GM12878 (cell line): ENCODE measurements around the gene GLB1L3. TPM values are rescaled to one million over a fixed set of nuclear protein-coding genes. Genes with fewer than 3 reads are reported as not detected.

Experiments used
- ATAC-seq: fragments of 200-7000 bp; cut with Tn5 transposase; 3 replicates; pipeline ENCODE4 v1.9.1; 2020; ENCODE audit warnings: mild to moderate bottlenecking, moderate library complexity
- BruUV-seq: library from RNA; stranded (reverse); fragments of 400-500 nt; replicated peaks from 2 replicates; lab custom pipeline; 2021; lab: Mats Ljungman, UMichigan
- CTCF ChIA-PET: fragments of 300-600 bp; sonication (Branson Sonifier 250); formaldehyde crosslinking; extraction: SDS; loops from one replicate; lab custom pipeline; 2021; ENCODE audit warnings: inconsistent platforms; lab: Yijun Ruan, JAX
- POLR2A ChIA-PET: fragments of 350-600 bp; formaldehyde crosslinking; extraction: SDS; loops from one replicate; lab custom pipeline; 2021; ENCODE audit warnings: inconsistent platforms; lab: Charles Lee
- RAD21 ChIA-PET: fragments of 300-600 bp; sonication (Branson Sonifier 250); formaldehyde crosslinking; loops from one replicate; lab custom pipeline; 2023; ENCODE audit warnings: antibody characterized with exemption; ENCODE audit not compliant: unreplicated experiment; lab: Charles Lee
- SMC1A ChIA-PET: fragments of 300-600 bp; sonication (Branson Sonifier 250); formaldehyde crosslinking; loops from one replicate; lab custom pipeline; 2023; ENCODE audit not compliant: unreplicated experiment, uncharacterized antibody; lab: Charles Lee
- DNase-seq: peaks from one replicate; pipeline ENCODE4 v3.0.0-alpha.2; 2011; ENCODE audit warnings: low read depth, low spot score
- FAIRE-seq: peaks from 3 replicates; lab custom pipeline; 2011; peaks lifted over from hg19 to GRCh38; lab: Jason Lieb, UNC
- H2AFZ ChIP-seq: 2 replicates; pipeline ENCODE4 v1.6.0; 2011; ENCODE audit warnings: low read depth, low read length, control low read depth; ENCODE audit not compliant: control insufficient read depth
- H3K27ac ChIP-seq: 2 replicates; pipeline ENCODE4 v1.5.1; 2011; ENCODE audit warnings: control low read depth; ENCODE audit not compliant: control insufficient read depth, insufficient read depth
- H3K27me3 ChIP-seq, 2 experiments: replicated peaks in 1 of 2; 2 replicates each; pipeline versions ENCODE4 v1.6.0 to v1.6.1; 2011; ENCODE audit warnings: low read length in 1 of 2; ENCODE audit not compliant: control insufficient read depth in 2 of 2, insufficient read depth in 2 of 2
- H3K36me3 ChIP-seq, 2 experiments: 2 replicates each; pipeline ENCODE4 v1.5.1; 2011; ENCODE audit warnings: low read length in 1 of 2; ENCODE audit not compliant: control insufficient read depth in 2 of 2, insufficient read depth in 2 of 2
- H3K4me1 ChIP-seq: 2 replicates; pipeline ENCODE4 v1.6.1; 2011; ENCODE audit warnings: mild to moderate bottlenecking, low read length, moderate library complexity, mixed read lengths; ENCODE audit not compliant: control insufficient read depth, insufficient read depth
- H3K4me2 ChIP-seq: 2 replicates; pipeline ENCODE4 v1.6.0; 2011; ENCODE audit warnings: control low read depth; ENCODE audit not compliant: control insufficient read depth, insufficient read depth
- H3K4me3 ChIP-seq: fragments of 200-600 bp; sonication (generic); 2 replicates; pipeline ENCODE4 v1.5.1; 2016
- H3K79me2 ChIP-seq: 2 replicates; pipeline ENCODE4 v1.6.0; 2011; ENCODE audit warnings: low read length; ENCODE audit not compliant: control insufficient read depth, insufficient read depth
- H3K9ac ChIP-seq: 2 replicates; pipeline ENCODE4 v1.8.0; 2011; ENCODE audit warnings: low read length, control low read depth, mixed read lengths; ENCODE audit not compliant: control insufficient read depth, insufficient read depth
- H3K9me3 ChIP-seq: replicated peaks from 3 replicates; pipeline ENCODE4 v1.5.1; 2011; ENCODE audit warnings: mild to moderate bottlenecking, low read length; ENCODE audit not compliant: control insufficient read depth, insufficient read depth
- H4K20me1 ChIP-seq: 2 replicates; pipeline ENCODE4 v1.6.0; 2011; ENCODE audit not compliant: control insufficient read depth, insufficient read depth
- ATF2 ChIP-seq: IDR thresholded peaks from 2 replicates; pipeline ENCODE4 v1.6.1; 2012; ENCODE audit warnings: low read length, inconsistent platforms
- ATF3 ChIP-seq: IDR thresholded peaks from 2 replicates; pipeline ENCODE4 v1.6.1; 2011; ENCODE audit warnings: low read depth, mild to moderate bottlenecking, low read length, moderate library complexity, borderline replicate concordance; ENCODE audit errors: extremely low read depth
- BMI1 ChIP-seq: fragments of 450-650 bp; IDR thresholded peaks from 2 replicates; pipeline ENCODE4 v1.6.1; 2016; ENCODE audit warnings: mild to moderate bottlenecking, moderate library complexity, borderline replicate concordance
- CBFB ChIP-seq: IDR thresholded peaks from 2 replicates; pipeline ENCODE4 v1.6.1; 2016; ENCODE audit warnings: antibody characterized with exemption, low read depth
- CTCF ChIP-seq, 3 experiments: IDR thresholded peaks in 2 of 3; conservative IDR thresholded peaks in 1 of 3; 2 replicates each; pipeline ENCODE4 v1.5.1; 2011; ENCODE audit warnings: low read depth in 3 of 3, low read length in 3 of 3, mild to moderate bottlenecking in 3 of 3, control low read depth in 2 of 3, moderate library complexity in 2 of 3, inconsistent platforms in 1 of 3, mixed read lengths in 1 of 3; ENCODE audit not compliant: control insufficient read depth in 2 of 3, insufficient read depth in 1 of 3; ENCODE audit errors: extremely low read depth in 1 of 3
- ELK1 ChIP-seq: IDR thresholded peaks from 2 replicates; pipeline ENCODE4 v1.6.1; 2012; ENCODE audit warnings: low read depth, low read length, improper control_type of control experiment
- ESRRA ChIP-seq: IDR thresholded peaks from 2 replicates; pipeline ENCODE4 v1.6.1; 2012; ENCODE audit warnings: mild to moderate bottlenecking, low read length, improper control_type of control experiment
- FOXM1 ChIP-seq: IDR thresholded peaks from 2 replicates; pipeline ENCODE4 v1.6.1; 2012; ENCODE audit warnings: low read depth, mild to moderate bottlenecking, inconsistent platforms, low read length, moderate library complexity
- HDAC2 ChIP-seq: fragments of 200-600 bp; sonication (generic); IDR thresholded peaks from 2 replicates; pipeline ENCODE4 v1.6.1; 2017
- KAT2A ChIP-seq: conservative IDR thresholded peaks from 2 replicates; pipeline ENCODE4 v1.6.1; 2011; ENCODE audit warnings: low read depth, low read length; ENCODE audit not compliant: control insufficient read depth
- SREBF2 ChIP-seq: IDR thresholded peaks from 2 replicates; pipeline ENCODE4 v1.6.1; 2012; ENCODE audit warnings: mild to moderate bottlenecking, low read length
- SRF ChIP-seq, 2 experiments: IDR thresholded peaks; 2 replicates each; pipeline ENCODE4 v1.6.1; 2011; ENCODE audit warnings: low read depth in 2 of 2, low read length in 2 of 2, mild to moderate bottlenecking in 1 of 2, moderate library complexity in 1 of 2
- ZNF207 ChIP-seq: fragments of 450-650 bp; IDR thresholded peaks from 2 replicates; pipeline ENCODE4 v1.6.1; 2014; ENCODE audit warnings: antibody characterized with exemption, mild to moderate bottlenecking, borderline replicate concordance
- WGBS: methylation state at CpG from one replicate; pipeline ENCODE4 v1.1.6; 2016; ENCODE audit warnings: low lambda C conversion rate; ENCODE audit not compliant: insufficient replicate concordance, insufficient coverage; ENCODE audit errors: missing lambda C conversion rate; 5-methylcytosine and 5-hydroxymethylcytosine counted together
- in situ Hi-C: fragments of 300-500 bp; cut with MboI; formaldehyde crosslinking; loops from 9 replicates; pipeline ENCODE4 v1.14.3; 2018; ENCODE audit warnings: mixed read lengths
- intact Hi-C: fragments of 100-400 bp; cut with micrococcal nuclease; formaldehyde crosslinking; loops from one replicate; pipeline ENCODE4 v1.14.2; 2022; ENCODE audit not compliant: unreplicated experiment
- polyA plus RNA-seq, 11 experiments: library from polyadenylated mRNA; depleted of rRNA in 4 of 11; unstranded in 6 of 11; stranded (reverse) in 5 of 11; fragments of >200 nt; fragmentation: Nextera tagmentation in 4 of 11; fragmentation: Illumina TruSeq in 1 of 11; extraction: Ambion mirVana in 4 of 11; extraction: Trizol in 1 of 11; gene quantifications; 1 replicate in 1 of 11; 2 replicates in 10 of 11; pipeline versions ENCODE4 v1.2.1 to v1.2.3, GENCODE V29; 2011 to 2016; ENCODE audit warnings: inconsistent platforms in 2 of 11, missing spikeins in 2 of 11, low read depth in 1 of 11
- total RNA-seq, 4 experiments: library from RNA; depleted of rRNA in 3 of 4; stranded (reverse); fragments of >200 nt in 3 of 4; fragmentation: Illumina TruSeq in 1 of 4; extraction: Trizol in 1 of 4; gene quantifications; 2 replicates each; pipeline versions ENCODE4 v1.2.1 to v1.2.3, GENCODE V29; 2013 to 2021

Gene GLB1L3
- total and polyA plus RNA-seq, 10 of the 15 experiments (the other 5 are each of a cell fraction or from before 2014, with no cell fraction given) = 0.53 to 2.9 (median 1.9) TPM; not detected in 1

- DNase-seq (no peak), FAIRE-seq (no peak), ATAC-seq (no peak)
- Histone ChIP-seq H3K36me3 (no peaks in the 10 kb centered on the region), H2AFZ (no peak overlapping the region), H3K27ac (no peak overlapping the region), H3K27me3 (no peaks in the 10 kb centered on the region), H3K9ac (no peak overlapping the region), H4K20me1 (no peaks in the 10 kb centered on the region), H3K4me1 (peaks cover 16% of the 10 kb centered on the region), H3K4me2 (no peak overlapping the region), H3K9me3 (no peaks in the 10 kb centered on the region), H3K4me3 (no peak overlapping the region), H3K79me2 (no peaks in the 10 kb centered on the region)
- 66% methylated on average over 2 of the region's 2 CpGs for WGBS
- in situ Hi-C loops = no loop called here
- intact Hi-C loops = loop anchor here (10.0 kb wide), 1 partner anchor 147 kb away; no protein-coding TSS in a partner anchor
- ChIA-PET RAD21 (no interaction called here), SMC1A (no interaction called here), POLR2A (no interaction called here), CTCF (no interaction called here)
- TF ChIP-seq ELK1 (no peak), FOXM1 (no peak), ATF3 (no peak)
- no TSS peak for BruUV-seq
Observed at GRCh38 chr11:134352111-134352510, 75.9 kb downstream of the GLB1L3 start.

GRCh38 chr11:134355136-134355535, 79.0 kb downstream of the GLB1L3 start:
- H3K27ac ChIP-seq = no peak overlapping the region
- H3K79me2 ChIP-seq = no peaks in the 10 kb centered on the region
- in situ Hi-C loops (no loop called here), intact Hi-C loops (loop anchor here (10.0 kb wide), 1 partner anchor 150 kb away; no protein-coding TSS in a partner anchor)
- peak overlapping the region; percentile 17; the same call in 1 of the 2 replicates for H3K4me2 ChIP-seq
- ChIA-PET SMC1A (no interaction called here), RAD21 (no interaction called here), CTCF (interaction anchor here (0.6 kb wide), 1 partner anchor 629 kb away, joined by 3 read pairs; no protein-coding TSS in a partner anchor), POLR2A (no interaction called here)
- H3K4me1 ChIP-seq = peaks cover 6% of the 10 kb centered on the region
- 37% methylated on average over 2 of the region's 2 CpGs for WGBS
- no peaks in the 10 kb centered on the region for H3K36me3 ChIP-seq
- FAIRE-seq = peak; percentile 54
- no peak for ATAC-seq
- H3K9ac ChIP-seq = no peak overlapping the region
- no peaks in the 10 kb centered on the region for H3K9me3 ChIP-seq
- H3K4me3 ChIP-seq = no peak overlapping the region
- no peak for DNase-seq
- H3K27me3 ChIP-seq = no peaks in the 10 kb centered on the region; a peak in 1 of 4 replicates
- H2AFZ ChIP-seq = peak overlapping the region; percentile 24; the same call in 1 of the 2 replicates
- H4K20me1 ChIP-seq = no peaks in the 10 kb centered on the region
- no TSS peak for BruUV-seq
- TF ChIP-seq ESRRA = no peak
- no peak for TF ChIP-seq CBFB
- TF ChIP-seq SREBF2 = no peak
- no peak for TF ChIP-seq FOXM1
- TF ChIP-seq CTCF (IDR thresholded peaks at IDR 0.05 in 2 of 3, conservative IDR thresholded peaks at IDR 0.05 in 1 of 3; ENCODE audit: control insufficient read depth in 2 of 3, extremely low read depth in 1 of 3, insufficient read depth in 1 of 3, low read depth in 3 of 3, low read length in 3 of 3) = no peak
- no peak for TF ChIP-seq HDAC2
- TF ChIP-seq ATF2 = no peak
- TF ChIP-seq KAT2A = no peak
- no peak for TF ChIP-seq SRF (IDR thresholded peaks at IDR 0.05; ENCODE audit: low read depth in 2 of 2, low read length in 2 of 2)
- TF ChIP-seq ZNF207 = no peak
- no peak for TF ChIP-seq BMI1
